ENCODE measurements around the gene PNLIPRP2. TPM values are rescaled to one million over a fixed set of nuclear protein-coding genes. Genes with fewer than 3 reads are reported as not detected.

PNLIPRP2 gene
- total RNA-seq, 1 donor from 2014 or later: not detected

- Histone ChIP-seq H3K4me3 (ENCODE audit: low read depth, low read length) (no peak overlapping the region), H3K36me3 (ENCODE audit: control insufficient read depth, insufficient read depth, low read length) (no peaks in the 10 kb centered on the region), H3K27me3 (ENCODE audit: control insufficient read depth, insufficient read depth, low read length) (no peaks in the 10 kb centered on the region)
- FAIRE-seq (no peak), DNase-seq (ENCODE audit: low read depth) (no peak)
- TF ChIP-seq CTCF (IDR thresholded peaks at IDR 0.05; ENCODE audit: insufficient read depth, low read length, severe bottlenecking): no peak
Measured at GRCh38 chr10:116686632-116687031, 65.9 kb downstream of the PNLIPRP2 start.

GRCh38 chr10:116687633-116688032, 66.9 kb downstream of the PNLIPRP2 start:
- Histone ChIP-seq H3K36me3 (ENCODE audit: control insufficient read depth, insufficient read depth, low read length) (no peaks in the 10 kb centered on the region), H3K27me3 (ENCODE audit: control insufficient read depth, insufficient read depth, low read length) (no peaks in the 10 kb centered on the region), H3K4me3 (ENCODE audit: low read depth, low read length) (no peak overlapping the region)
- no peak for TF ChIP-seq CTCF (IDR thresholded peaks at IDR 0.05; ENCODE audit: insufficient read depth, low read length, severe bottlenecking)
- DNase-seq (ENCODE audit: low read depth) (no peak), FAIRE-seq (no peak)

GRCh38 chr10:116688241-116688711, 67.5 kb downstream of the PNLIPRP2 start:
- H3K4me3 ChIP-seq (ENCODE audit: low read depth, low read length): no peak overlapping the region
- TF ChIP-seq CTCF (IDR thresholded peaks at IDR 0.05; ENCODE audit: insufficient read depth, low read length, severe bottlenecking): no peak
- FAIRE-seq: no peak
- DNase-seq (ENCODE audit: low read depth): no peak
- no peaks in the 10 kb centered on the region for H3K36me3 ChIP-seq (ENCODE audit: control insufficient read depth, insufficient read depth, low read length)
- H3K27me3 ChIP-seq (ENCODE audit: control insufficient read depth, insufficient read depth, low read length): no peaks in the 10 kb centered on the region

GRCh38 chr10:116688741-116689495, 68.2 kb downstream of the PNLIPRP2 start:
- no peak for TF ChIP-seq CTCF (IDR thresholded peaks at IDR 0.05; ENCODE audit: insufficient read depth, low read length, severe bottlenecking)
- H3K36me3 ChIP-seq (ENCODE audit: control insufficient read depth, insufficient read depth, low read length): no peaks in the 10 kb centered on the region
- H3K27me3 ChIP-seq (ENCODE audit: control insufficient read depth, insufficient read depth, low read length): no peaks in the 10 kb centered on the region
- no peak for DNase-seq (ENCODE audit: low read depth)
- FAIRE-seq: no peak
- no peak overlapping the region for H3K4me3 ChIP-seq (ENCODE audit: low read depth, low read length)

- no peak for TF ChIP-seq CTCF (IDR thresholded peaks at IDR 0.05; ENCODE audit: insufficient read depth, low read length, severe bottlenecking)
- Histone ChIP-seq H3K4me3 (ENCODE audit: low read depth, low read length) (no peak overlapping the region), H3K36me3 (ENCODE audit: control insufficient read depth, insufficient read depth, low read length) (no peaks in the 10 kb centered on the region), H3K27me3 (ENCODE audit: control insufficient read depth, insufficient read depth, low read length) (no peaks in the 10 kb centered on the region)
- DNase-seq (ENCODE audit: low read depth) (no peak), FAIRE-seq (no peak)
Measured at GRCh38 chr10:116689744-116690143, 69.0 kb downstream of the PNLIPRP2 start.

Measured in bronchial epithelial cell (primary cell).